NOMO-1 treated with DMSO at 0.1 percent for 48 hours (cell line): Measurements from ENCODE around the gene TBL1X.

Source experiments
- DNase-seq: peaks from one replicate; lab custom pipeline; 2025; ENCODE audit not compliant: unreplicated experiment; lab: John Stamatoyannopoulos, UW

TBL1X gene

GRCh38 chrX:9619133-9619532 is 154.3 kb downstream of the TBL1X start:
- no peak for DNase-seq

DNA sequence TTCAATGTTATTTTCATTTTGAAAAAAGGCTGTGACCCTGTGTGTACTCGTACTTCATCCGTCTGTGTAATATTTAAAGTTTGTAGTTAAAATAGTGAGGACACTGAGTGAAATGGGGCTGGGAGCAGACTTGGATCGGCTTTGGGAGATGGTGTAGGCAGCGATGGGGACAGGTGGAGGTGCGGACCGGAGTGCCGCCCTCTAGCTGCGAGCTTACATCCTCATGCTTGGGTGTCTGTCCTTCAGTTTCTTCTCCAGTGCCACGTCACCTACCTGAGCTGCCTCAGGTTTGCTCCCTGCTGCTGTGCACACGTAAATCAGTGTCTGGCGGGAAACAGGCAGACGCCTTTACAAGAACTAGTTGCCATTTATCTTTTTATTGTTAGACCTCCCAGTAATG is 154.7 kb downstream of the TBL1X start:
- DNase-seq = no peak

DNA sequence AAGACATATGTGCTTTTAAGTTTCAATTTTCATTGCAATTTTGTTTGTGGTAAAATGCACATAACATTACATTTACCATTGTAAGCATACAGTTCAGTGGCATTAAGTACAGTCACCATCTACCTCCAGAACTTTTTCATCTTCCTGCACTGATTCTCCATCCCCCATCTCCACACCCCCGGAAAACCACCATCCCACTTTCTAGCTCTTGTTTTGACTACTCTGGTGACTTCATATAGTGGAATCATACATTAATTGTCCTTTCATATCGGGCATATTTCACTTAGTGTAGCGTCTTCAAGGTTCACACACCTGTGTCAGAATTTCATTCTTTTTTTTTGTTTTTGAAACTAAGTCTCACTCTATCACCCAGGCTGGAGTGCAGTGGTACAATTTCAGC is 157.3 kb downstream of the TBL1X start:
- no peak for DNase-seq

DNA sequence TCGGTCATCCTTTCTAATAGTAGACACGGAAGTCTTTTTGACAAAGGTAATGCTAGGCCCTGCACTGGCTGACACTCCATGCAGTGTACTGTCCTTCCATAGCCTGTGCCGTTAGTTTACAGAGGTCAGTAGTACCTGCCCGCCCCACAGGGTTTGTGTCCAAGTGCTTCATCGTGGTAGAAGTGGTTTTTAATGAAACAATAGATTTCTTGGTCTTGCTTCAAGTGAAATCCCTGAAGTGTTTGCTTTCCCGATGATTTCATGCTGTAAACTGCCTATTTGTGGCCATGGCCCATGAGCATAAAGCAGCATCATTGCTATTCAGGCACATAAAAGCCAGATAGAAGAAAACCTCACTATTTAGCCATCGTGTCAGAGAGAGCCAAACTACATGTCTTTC is 161.5 kb downstream of the TBL1X start:
- no peak for DNase-seq

DNA sequence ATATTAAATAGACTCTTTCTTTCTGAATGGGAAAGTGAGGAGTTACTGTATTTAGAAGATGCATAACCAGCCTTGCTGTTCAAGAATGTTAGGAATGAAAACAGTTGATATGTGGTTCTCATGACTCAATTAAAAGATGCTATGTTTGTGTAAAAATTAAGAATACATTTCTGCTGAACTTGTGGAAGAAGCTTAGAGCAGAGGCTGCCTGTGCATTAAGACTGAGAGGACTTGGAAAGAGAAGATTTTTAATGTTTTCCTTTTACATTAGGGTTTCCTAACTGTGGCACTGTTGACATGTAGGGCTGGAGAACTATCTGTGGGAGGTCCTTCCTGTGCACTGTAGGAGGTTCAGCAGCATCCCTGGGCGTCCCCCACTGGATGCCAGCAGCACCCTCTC is 163.1 kb downstream of the TBL1X start:
- no peak for DNase-seq

GRCh38 chrX:9628779-9629493 is 164.1 kb downstream of the TBL1X start:
- no peak for DNase-seq

- no peak for DNase-seq
Observed at GRCh38 chrX:9634551-9634950, 169.7 kb downstream of the TBL1X start.

- DNase-seq = no peak
Observed at GRCh38 chrX:9635368-9635767, 170.5 kb downstream of the TBL1X start.

- no peak for DNase-seq
Observed at GRCh38 chrX:9635803-9636202, 170.9 kb downstream of the TBL1X start.

GRCh38 chrX:9638871-9639270 is 174.0 kb downstream of the TBL1X start:
- no peak for DNase-seq

- DNase-seq = no peak
Observed at GRCh38 chrX:9642270-9642995, 177.6 kb downstream of the TBL1X start.

- no peak for DNase-seq
Observed at GRCh38 chrX:9643807-9644206, 178.9 kb downstream of the TBL1X start.

GRCh38 chrX:9644335-9644734 is 179.5 kb downstream of the TBL1X start:
- DNase-seq = no peak

DNA sequence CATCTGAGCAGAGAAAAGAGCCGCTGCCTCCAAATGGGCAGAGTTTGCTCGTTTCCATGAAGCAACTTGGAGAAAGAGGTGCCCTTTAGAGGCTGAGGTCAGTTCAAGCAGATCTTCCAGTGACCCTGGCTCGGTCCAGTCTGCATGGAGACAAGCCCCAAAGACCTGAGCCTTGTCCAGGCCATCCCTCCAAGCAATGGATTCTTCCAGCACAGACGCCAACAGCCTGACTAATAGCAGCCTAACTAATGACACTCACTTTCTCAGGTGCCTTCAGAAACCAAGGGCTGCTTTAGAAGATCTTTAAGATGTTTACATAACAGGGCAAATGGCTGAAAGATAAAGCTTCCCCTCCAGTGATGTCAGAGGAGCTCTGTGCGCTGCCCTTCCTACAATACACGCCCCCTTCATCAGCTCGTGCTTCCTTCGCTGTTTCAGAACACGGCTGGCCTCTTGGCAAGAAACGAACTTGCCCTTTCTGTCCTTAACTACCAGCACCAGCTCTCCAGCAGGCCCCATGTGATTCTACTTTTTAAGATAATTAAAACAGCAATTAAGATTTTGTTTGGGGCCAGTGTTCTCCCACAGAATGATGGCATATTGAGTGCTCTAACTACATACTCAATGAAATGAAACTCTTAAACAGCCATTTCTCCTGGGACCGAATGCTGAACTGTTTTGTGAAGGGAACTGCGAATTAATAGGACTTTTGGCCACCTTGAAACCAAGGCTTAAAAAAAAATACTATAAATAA is 181.8 kb downstream of the TBL1X start:
- no peak for DNase-seq

GRCh38 chrX:9647431-9647830 is 182.6 kb downstream of the TBL1X start:
- no peak for DNase-seq

GRCh38 chrX:9650091-9650490 is 185.2 kb downstream of the TBL1X start:
- no peak for DNase-seq

GRCh38 chrX:9651737-9652136 is 186.9 kb downstream of the TBL1X start:
- DNase-seq = no peak

DNA sequence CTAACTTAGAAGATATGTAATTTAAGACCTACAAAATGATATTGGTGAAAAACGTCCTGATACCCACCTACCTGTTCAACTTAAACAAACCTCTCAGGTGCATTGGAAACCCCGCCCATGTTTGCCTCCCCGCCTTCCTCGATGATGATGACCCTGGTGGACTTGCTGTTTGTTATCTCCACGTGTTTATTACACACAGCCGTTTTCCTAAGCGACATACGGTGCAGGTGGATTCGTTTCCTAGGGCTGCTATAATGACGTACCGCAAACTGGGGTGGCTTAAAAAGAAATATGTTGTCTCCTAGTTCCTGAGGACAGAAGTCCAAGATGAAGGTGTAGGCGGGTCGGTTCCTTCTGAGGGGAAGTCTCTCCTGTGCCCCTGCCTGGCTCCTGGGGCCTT is 190.1 kb downstream of the TBL1X start:
- DNase-seq = no peak

GRCh38 chrX:9656277-9656676 is 191.4 kb downstream of the TBL1X start:
- DNase-seq = no peak

GRCh38 chrX:9656871-9657270 is 192.0 kb downstream of the TBL1X start:
- DNase-seq = no peak

- DNase-seq = no peak
Observed at GRCh38 chrX:9657590-9658256, 192.9 kb downstream of the TBL1X start.
